Panc1 (cell line): ENCODE data around the gene CHMP4A. TPM values are rescaled to one million over a fixed set of nuclear protein-coding genes. Genes with fewer than 3 reads are reported as not detected.

Experiments
- ATAC-seq: fragments of 200-7000 bp; cut with Tn5 transposase; 2 replicates; pipeline ENCODE4 v1.9.1; 2020; ENCODE audit warnings: mild to moderate bottlenecking, moderate library complexity
- Bru-seq: library from RNA; stranded (reverse); fragments of 400-500 nt; gene quantifications from one replicate; lab custom pipeline; 2021; lab: Mats Ljungman, UMichigan
- BruChase-seq, 2 experiments: library from RNA; stranded (reverse); fragments of 400-500 nt; gene quantifications; one replicate each; lab custom pipeline; 2021; lab: Mats Ljungman, UMichigan
- BruUV-seq: library from RNA; stranded (reverse); fragments of 400-500 nt; replicated peaks from 2 replicates; lab custom pipeline; 2021; lab: Mats Ljungman, UMichigan
- CTCF ChIA-PET: fragments of 300-600 bp; sonication (Branson Sonifier 250); formaldehyde crosslinking; loops from one replicate; lab custom pipeline; 2022; ENCODE audit warnings: antibody characterized with exemption; lab: Charles Lee
- POLR2A ChIA-PET: fragments of 300-600 bp; sonication (Branson Sonifier 250); formaldehyde crosslinking; loops from one replicate; lab custom pipeline; 2022; ENCODE audit warnings: antibody characterized with exemption; lab: Charles Lee
- DNase-seq: peaks from one replicate; pipeline ENCODE4 v3.0.0-alpha.2; 2010; ENCODE audit warnings: low read depth, low spot score
- H3K27ac ChIP-seq: 2 replicates; pipeline ENCODE4 v1.5.1; 2011; ENCODE audit warnings: mild to moderate bottlenecking, low read length, inconsistent platforms
- H3K27me3 ChIP-seq: fragments of 200-500 bp; sonication (Bioruptor generic); 2 replicates; pipeline ENCODE4 v1.6.0; 2014; ENCODE audit warnings: low read length, inconsistent platforms; ENCODE audit not compliant: control insufficient read depth, insufficient read depth
- H3K36me3 ChIP-seq: fragments of 200-500 bp; sonication (Bioruptor generic); 2 replicates; pipeline ENCODE4 v1.5.1; 2014; ENCODE audit warnings: inconsistent platforms, mild to moderate bottlenecking, low read length, moderate library complexity; ENCODE audit not compliant: control insufficient read depth, insufficient read depth
- H3K4me1 ChIP-seq: 2 replicates; pipeline ENCODE4 v1.5.1; 2011; ENCODE audit warnings: inconsistent platforms, mild to moderate bottlenecking, low read length, moderate library complexity; ENCODE audit not compliant: control insufficient read depth, insufficient read depth
- H3K4me3 ChIP-seq, 2 experiments: 2 replicates each; pipeline ENCODE4 v1.5.1; 2011 to 2012; ENCODE audit warnings: low read depth in 2 of 2, low read length in 2 of 2, mild to moderate bottlenecking in 2 of 2, inconsistent platforms in 1 of 2, moderate library complexity in 1 of 2
- H3K9me3 ChIP-seq: fragments of 200-500 bp; sonication (Bioruptor generic); 2 replicates; pipeline ENCODE4 v1.5.1; 2014; ENCODE audit warnings: low read depth, mild to moderate bottlenecking, inconsistent platforms, low read length, moderate library complexity; ENCODE audit not compliant: control insufficient read depth, insufficient read depth
- POLR2AphosphoS5 ChIP-seq: IDR thresholded peaks from 2 replicates; pipeline ENCODE4 v1.6.1; 2012; ENCODE audit warnings: mild to moderate bottlenecking, low read depth, low read length, moderate library complexity
- REST ChIP-seq, 2 experiments: IDR thresholded peaks; 2 replicates each; pipeline ENCODE4 v1.6.1; 2011 to 2012; ENCODE audit warnings: low read depth in 2 of 2, control low read depth in 1 of 2, low read length in 1 of 2, mild to moderate bottlenecking in 1 of 2, moderate library complexity in 1 of 2; ENCODE audit not compliant: insufficient read depth in 1 of 2
- SIN3A ChIP-seq: IDR thresholded peaks from 2 replicates; pipeline ENCODE4 v1.6.1; 2012; ENCODE audit warnings: low read depth, mild to moderate bottlenecking, low read length, moderate library complexity, borderline replicate concordance; ENCODE audit not compliant: insufficient read depth
- TCF7L2 ChIP-seq: IDR thresholded peaks from 2 replicates; pipeline ENCODE4 v1.6.1; 2011; ENCODE audit warnings: mild to moderate bottlenecking, low read depth, low read length, inconsistent platforms
- in situ Hi-C: cut with HindIII; loops from 2 replicates; pipeline ENCODE4 v1.10.0; 2016; ENCODE audit warnings: low sequenced_read_pairs, low pct_unique_long_range_greater_than_20kb
- intact Hi-C: fragments of 100-400 bp; cut with micrococcal nuclease; formaldehyde crosslinking; loops from one replicate; pipeline ENCODE4 v1.10.0; 2022; ENCODE audit not compliant: unreplicated experiment
- long read RNA-seq: library from polyadenylated mRNA; unstranded; transcript quantifications from one replicate; pipeline ENCODE4 v2.0.0, GENCODE V29; 2021; ENCODE audit not compliant: unreplicated experiment
- polyA plus RNA-seq: library from polyadenylated mRNA; unstranded; fragments of >200 nt; gene quantifications from one replicate; pipeline ENCODE4 v1.2.1, GENCODE V29; 2012; ENCODE audit warnings: missing spikeins; ENCODE audit not compliant: insufficient read length
- total RNA-seq: library from RNA; stranded (reverse); gene quantifications from one replicate; pipeline ENCODE4 v1.2.1, GENCODE V29; 2021; ENCODE audit not compliant: unreplicated experiment
- TF ChIP-seq, protein P1 (sequence below): fragments of 450-650 bp; IDR thresholded peaks from 2 replicates; pipeline ENCODE4 v1.5.1; 2017; ENCODE audit warnings: mild to moderate bottlenecking

CHMP4A gene
- total RNA-seq (42.4 TPM), Bru-seq, nascent RNA (percentile 92 among the genes with signal in this experiment), BruChase-seq, experiment 1, labeled RNA remaining after a 2-hour chase (percentile 95 among the genes with signal in this experiment), BruChase-seq, experiment 2, labeled RNA remaining after a 6-hour chase (percentile 86 among the genes with signal in this experiment)
- polyA plus RNA-seq, result 48.6 TPM
- long read RNA-seq, transcript CHMP4A-201 (6 exons, 1,393 nt), result major isoform, 78 of 96 reads
- long read RNA-seq, partial matches to known transcripts, result 6 of 96 reads
- long read RNA-seq, other reads (novel, unspliced or antisense), result 10 of 96 reads

DNA sequence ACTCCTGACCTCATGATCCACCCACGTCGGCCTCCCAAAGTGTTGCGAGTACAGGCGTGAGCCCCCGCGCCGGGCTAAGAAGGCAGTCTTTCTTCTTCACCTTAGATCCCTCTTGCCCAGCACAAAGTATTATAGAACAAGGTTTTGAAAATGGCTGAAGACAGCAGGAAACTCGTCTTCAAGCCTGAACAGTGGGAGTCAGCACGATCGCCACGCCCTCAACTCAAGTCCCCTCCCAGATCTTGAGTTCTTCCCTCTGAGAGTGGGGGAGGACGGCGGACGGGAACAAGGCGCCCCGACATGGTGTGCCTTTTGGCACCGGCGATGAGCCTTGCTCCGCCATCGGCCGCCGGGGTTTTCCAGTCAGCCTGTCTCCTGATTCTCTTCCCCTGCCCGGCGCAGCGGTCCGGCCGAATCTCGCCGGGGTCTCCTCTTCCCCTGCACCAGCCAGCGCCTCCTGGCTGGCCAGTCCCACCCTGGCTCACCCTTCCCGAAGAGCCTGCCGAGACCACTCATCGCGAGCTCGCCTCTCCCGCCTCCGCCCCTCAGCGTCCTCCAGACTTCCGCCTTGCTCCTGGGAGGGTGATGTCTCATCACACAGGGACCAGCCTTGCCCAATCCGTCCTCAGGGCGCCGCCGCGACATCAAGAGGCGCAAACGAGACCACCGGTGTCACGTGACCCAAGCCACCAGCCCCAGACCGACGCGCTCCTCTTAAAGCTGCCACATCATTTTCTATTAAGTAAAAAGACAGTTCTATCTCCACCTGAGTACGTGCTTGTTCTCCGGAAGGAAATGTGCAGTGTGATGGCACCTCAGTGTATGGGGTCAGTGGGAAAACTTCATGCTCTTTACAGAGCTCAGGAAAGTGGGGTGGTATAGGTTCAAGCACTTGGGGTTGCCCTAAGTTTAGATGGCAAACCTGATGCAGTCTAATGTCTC, at the start of gene CHMP4A:
Gene CHMP4A, minus strand, starts transcription at position 565 of the 942 bp plus-strand sequence. Its CDS starts 49 bp downstream, at position 516.
- no TSS peak for BruUV-seq
- ATAC-seq (peak; percentile 96), DNase-seq (peak; percentile 73)
- peak within 1 kb of the TSS; percentile 96 for H3K27ac ChIP-seq
- intact Hi-C loops (no loop called here), in situ Hi-C loops (no loop called here)
- POLR2A ChIA-PET, result interaction anchor here (0.7 kb wide), 1 partner anchor 157 kb away, joined by 8 read pairs; no protein-coding TSS in a partner anchor
- H3K4me1 ChIP-seq, result peaks cover 9% of the 10 kb centered on the region
- H3K36me3 ChIP-seq, result peaks cover 5% of the 10 kb centered on the region
- CTCF ChIA-PET, result interaction anchor here (1.0 kb wide), 1 partner anchor 29 kb away, joined by 4 read pairs; the partner anchor contains the start of gene TINF2
- H3K9me3 ChIP-seq, result no peaks in the 10 kb centered on the region
- TF ChIP-seq SIN3A (no peak), POLR2AphosphoS5 (peak; percentile 91)
- peak within 1 kb of the TSS; percentile 72 to 84 for H3K4me3 ChIP-seq
- no peaks in the 10 kb centered on the region for H3K27me3 ChIP-seq

GRCh38 chr14:24261969-24262327, 48.7 kb upstream of the CHMP4A start:
- Histone ChIP-seq H3K36me3 (no peaks in the 10 kb centered on the region), H3K4me1 (no peaks in the 10 kb centered on the region), H3K4me3 (no peak overlapping the region), H3K27me3 (no peaks in the 10 kb centered on the region), H3K9me3 (no peaks in the 10 kb centered on the region), H3K27ac (no peak overlapping the region)
- ChIA-PET POLR2A (no interaction called here), CTCF (interaction anchor here (0.5 kb wide), 1 partner anchor 280 kb away, joined by 3 read pairs; no protein-coding TSS in a partner anchor)
- no peak for ATAC-seq
- TF ChIP-seq, protein P1, sequence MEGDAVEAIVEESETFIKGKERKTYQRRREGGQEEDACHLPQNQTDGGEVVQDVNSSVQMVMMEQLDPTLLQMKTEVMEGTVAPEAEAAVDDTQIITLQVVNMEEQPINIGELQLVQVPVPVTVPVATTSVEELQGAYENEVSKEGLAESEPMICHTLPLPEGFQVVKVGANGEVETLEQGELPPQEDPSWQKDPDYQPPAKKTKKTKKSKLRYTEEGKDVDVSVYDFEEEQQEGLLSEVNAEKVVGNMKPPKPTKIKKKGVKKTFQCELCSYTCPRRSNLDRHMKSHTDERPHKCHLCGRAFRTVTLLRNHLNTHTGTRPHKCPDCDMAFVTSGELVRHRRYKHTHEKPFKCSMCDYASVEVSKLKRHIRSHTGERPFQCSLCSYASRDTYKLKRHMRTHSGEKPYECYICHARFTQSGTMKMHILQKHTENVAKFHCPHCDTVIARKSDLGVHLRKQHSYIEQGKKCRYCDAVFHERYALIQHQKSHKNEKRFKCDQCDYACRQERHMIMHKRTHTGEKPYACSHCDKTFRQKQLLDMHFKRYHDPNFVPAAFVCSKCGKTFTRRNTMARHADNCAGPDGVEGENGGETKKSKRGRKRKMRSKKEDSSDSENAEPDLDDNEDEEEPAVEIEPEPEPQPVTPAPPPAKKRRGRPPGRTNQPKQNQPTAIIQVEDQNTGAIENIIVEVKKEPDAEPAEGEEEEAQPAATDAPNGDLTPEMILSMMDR, result no peak
- TF ChIP-seq TCF7L2, result no peak
- no peak for TF ChIP-seq REST (IDR thresholded peaks at IDR 0.05; ENCODE audit: insufficient read depth in 1 of 2, low read depth in 2 of 2, low read length in 1 of 2)
- no peak for TF ChIP-seq POLR2AphosphoS5
- no peak for TF ChIP-seq SIN3A
- DNase-seq, result no peak
- no TSS peak for BruUV-seq
- intact Hi-C loops (no loop called here), in situ Hi-C loops (no loop called here)
